Spleen (tissue), 11 donors: Measurements from ENCODE around the gene MED13L. TPM values are rescaled to one million over a fixed set of nuclear protein-coding genes. Genes with fewer than 3 reads are reported as not detected.

Source experiments
- DNase-seq: peaks from one replicate; pipeline ENCODE4 v3.0.0-alpha.2; 2020
- H3K27ac ChIP-seq, 8 donors: fragments of 200-600 bp; sonication (generic) in 7 of 8; 1 replicate in 4 of 8; 2 replicates in 4 of 8; pipeline versions ENCODE4 v1.5.0 to v1.8.0; 2016 to 2021; ENCODE audit warnings: inconsistent platforms in 4 of 8, mild to moderate bottlenecking in 4 of 8, moderate library complexity in 1 of 8
- H3K27me3 ChIP-seq, 7 donors: fragments of 200-600 bp; sonication (generic) in 6 of 7; replicated peaks in 1 of 7; 1 replicate in 4 of 7; 2 replicates in 3 of 7; pipeline versions ENCODE4 v1.5.0 to v1.8.0; 2016 to 2021; ENCODE audit warnings: inconsistent platforms in 3 of 7, mild to moderate bottlenecking in 1 of 7
- H3K36me3 ChIP-seq, 6 donors: fragments of 200-600 bp; sonication (generic) in 5 of 6; 1 replicate in 4 of 6; 2 replicates in 2 of 6; pipeline versions ENCODE4 v1.5.0 to v1.8.0; 2016 to 2021; ENCODE audit warnings: inconsistent platforms in 2 of 6
- H3K4me1 ChIP-seq, 6 donors: fragments of 200-600 bp; sonication (generic) in 5 of 6; 1 replicate in 3 of 6; 2 replicates in 3 of 6; pipeline versions ENCODE4 v1.5.0 to v1.8.0; 2016 to 2021; ENCODE audit warnings: inconsistent platforms in 3 of 6
- H3K4me3 ChIP-seq, 8 donors: fragments of 200-600 bp; sonication (generic) in 7 of 8; 1 replicate in 4 of 8; 2 replicates in 4 of 8; pipeline versions ENCODE4 v1.5.0 to v1.8.0; 2016 to 2021; ENCODE audit warnings: inconsistent platforms in 4 of 8, mild to moderate bottlenecking in 4 of 8, moderate library complexity in 2 of 8
- H3K9me3 ChIP-seq, 8 donors: fragments of 200-600 bp; sonication (generic) in 7 of 8; 1 replicate in 4 of 8; 2 replicates in 4 of 8; pipeline versions ENCODE4 v1.5.0 to v1.8.0; 2016 to 2021; ENCODE audit warnings: inconsistent platforms in 4 of 8
- CTCF ChIP-seq, 11 experiments: fragments of 200-600 bp in 7 of 11; fragments of 450-650 bp in 4 of 11; sonication (generic) in 4 of 11; IDR thresholded peaks in 8 of 11; conservative IDR thresholded peaks in 3 of 11; 1 replicate in 7 of 11; 2 replicates in 4 of 11; pipeline versions ENCODE4 v1.4.0 to v1.8.0; 2016 to 2021; ENCODE audit warnings: antibody characterized with exemption in 11 of 11, inconsistent platforms in 4 of 11, mild to moderate bottlenecking in 1 of 11
- POLR2A ChIP-seq, 3 donors: fragments of 450-650 bp; IDR thresholded peaks; one replicate each; pipeline ENCODE4 v1.5.1; 2017; ENCODE audit warnings: antibody characterized with exemption in 3 of 3, mild to moderate bottlenecking in 1 of 3
- POLR2AphosphoS5 ChIP-seq, 3 donors: sonication (generic); formaldehyde crosslinking; IDR thresholded peaks; one replicate each; pipeline ENCODE4 v1.5.1; 2017; ENCODE audit warnings: antibody characterized with exemption in 3 of 3
- WGBS, 5 donors: extraction: QIAGEN DNeasy Blood & Tissue Kit in 3 of 5; methylation state at CpG; one replicate each; pipeline versions ENCODE4 v1.1.5 to v1.1.7; 2013 to 2018; 5-methylcytosine and 5-hydroxymethylcytosine counted together
- intact Hi-C: fragments of 100-400 bp; cut with DNase I; formaldehyde crosslinking; loops from one replicate; pipeline ENCODE4 v1.15.0; 2023; ENCODE audit warnings: low total_unique reads
- polyA plus RNA-seq, 3 donors: library from polyadenylated mRNA; stranded (reverse); fragments of 200-250 nt; gene quantifications; one replicate each; pipeline ENCODE4 v1.2.1, GENCODE V29; 2013
- total RNA-seq, 7 donors: library from RNA; depleted of rRNA in 3 of 7; stranded (reverse); fragments of >200 nt in 3 of 7; fragmentation: NEBNext Ultra II Directional in 4 of 7; extraction: Animal tissue kit (Norgen Biotek cat#: 25700) in 4 of 7; gene quantifications; one replicate each; pipeline versions ENCODE4 v1.1.0 to v1.2.1, GENCODE V29; 2016 to 2021
- donor health status: healthy with polysubstance abuse.
- donor health status: DM: no; HTN: no; CAD: no; lungs with moderate emphysema.
- donor health status: DM: no; HTN: no; CAD: no.
- donor health status: Bipolar disorder and iron deficiency.
- donor health status: healthy.
- donor health status: DM: no; HTN: no; CAD: no.
- donor health status: DM: yes; HTN: yes; CAD: no.

MED13L gene
- total and polyA plus RNA-seq, 10 donors, result 13.4 to 255 (median 185) TPM

- no peaks in the 10 kb centered on the region for H3K27me3 ChIP-seq
- no peak overlapping the region for H3K27ac ChIP-seq
- no peaks in the 10 kb centered on the region for H3K9me3 ChIP-seq
- H3K4me1 ChIP-seq, result peaks cover 9 to 98% (median 36%) of the 10 kb centered on the region in 6 donors
- WGBS, 5 donors, result 79 to 89% (median 84%) methylated on average over 3 of the region's 3 CpGs
- intact Hi-C loops, result no loop called here
- DNase-seq, result no peak
- no peak for TF ChIP-seq POLR2A (IDR thresholded peaks at IDR 0.05)
- TF ChIP-seq POLR2AphosphoS5 (IDR thresholded peaks at IDR 0.05), result no peak
- no peak for TF ChIP-seq CTCF (IDR thresholded peaks at IDR 0.05 in 8 of 11, conservative IDR thresholded peaks at IDR 0.05 in 3 of 11)
- no peaks in the 10 kb centered on the region for H3K36me3 ChIP-seq
- peak overlapping the region in 1 of 8 donors; percentile 48 for H3K4me3 ChIP-seq
Measured at GRCh38 chr12:116171549-116171948, 105.9 kb downstream of the MED13L start.

- peaks cover 18 to 98% (median 57%) of the 10 kb centered on the region in 6 donors for H3K4me1 ChIP-seq
- no peaks in the 10 kb centered on the region for H3K9me3 ChIP-seq
- H3K27me3 ChIP-seq, result no peaks in the 10 kb centered on the region
- TF ChIP-seq POLR2A (IDR thresholded peaks at IDR 0.05) (no peak), CTCF (IDR thresholded peaks at IDR 0.05 in 8 of 11, conservative IDR thresholded peaks at IDR 0.05 in 3 of 11) (no peak), POLR2AphosphoS5 (IDR thresholded peaks at IDR 0.05) (no peak)
- no peak for DNase-seq
- WGBS, 5 donors, result 94 to 100% (median 99%) methylated on average over 1 of the region's 1 CpG
- H3K27ac ChIP-seq, result no peak overlapping the region
- H3K36me3 ChIP-seq, result no peaks in the 10 kb centered on the region
- intact Hi-C loops, result no loop called here
- no peak overlapping the region for H3K4me3 ChIP-seq
Measured at GRCh38 chr12:116169071-116169470, 108.4 kb downstream of the MED13L start.

- 88 to 100% (median 91%) methylated on average over 5 of the region's 5 CpGs for WGBS, 5 donors
- TF ChIP-seq CTCF (IDR thresholded peaks at IDR 0.05 in 8 of 11, conservative IDR thresholded peaks at IDR 0.05 in 3 of 11) (no peak), POLR2A (IDR thresholded peaks at IDR 0.05) (no peak), POLR2AphosphoS5 (IDR thresholded peaks at IDR 0.05) (no peak)
- intact Hi-C loops, result no loop called here
- H3K36me3 ChIP-seq, result no peaks in the 10 kb centered on the region
- no peak overlapping the region for H3K27ac ChIP-seq
- H3K4me3 ChIP-seq, result no peak overlapping the region
- H3K9me3 ChIP-seq, result no peaks in the 10 kb centered on the region
- peaks cover 14 to 98% (median 48%) of the 10 kb centered on the region in 6 donors for H3K4me1 ChIP-seq
- no peaks in the 10 kb centered on the region for H3K27me3 ChIP-seq
- no peak for DNase-seq
Measured at GRCh38 chr12:116166306-116166705, 111.2 kb downstream of the MED13L start.

GRCh38 chr12:116165036-116165425, 112.5 kb downstream of the MED13L start:
- intact Hi-C loops, result no loop called here
- H3K4me3 ChIP-seq, result no peak overlapping the region
- H3K36me3 ChIP-seq, result no peaks in the 10 kb centered on the region
- no peaks in the 10 kb centered on the region for H3K27me3 ChIP-seq
- WGBS, 5 donors, result 86 to 94% (median 89%) methylated on average over 4 of the region's 4 CpGs
- H3K9me3 ChIP-seq, result no peaks in the 10 kb centered on the region
- no peak for DNase-seq
- H3K27ac ChIP-seq, result peak overlapping the region in 1 of 8 donors; percentile 5
- TF ChIP-seq POLR2A (IDR thresholded peaks at IDR 0.05) (no peak), CTCF (IDR thresholded peaks at IDR 0.05 in 8 of 11, conservative IDR thresholded peaks at IDR 0.05 in 3 of 11) (no peak), POLR2AphosphoS5 (IDR thresholded peaks at IDR 0.05) (no peak)
- peaks cover 14 to 99% (median 48%) of the 10 kb centered on the region in 6 donors for H3K4me1 ChIP-seq
